H9 (cell line): ENCODE data around the gene CADPS2. TPM values are rescaled to one million over a fixed set of nuclear protein-coding genes. Genes with fewer than 3 reads are reported as not detected.

Source experiments
- DNase-seq: peaks from one replicate; pipeline ENCODE4 v3.0.0-alpha.2; 2017
- H2AFZ ChIP-seq: one replicate; pipeline ENCODE4 v1.6.1; 2013; ENCODE audit warnings: mild to moderate bottlenecking, low read length, control low read depth, moderate library complexity
- H2AK5ac ChIP-seq: 2 replicates; pipeline ENCODE4 v1.6.1; 2013; ENCODE audit warnings: low read length, control low read depth, mixed read lengths; ENCODE audit not compliant: insufficient read length
- H2BK120ac ChIP-seq: one replicate; pipeline ENCODE4 v1.6.1; 2013; ENCODE audit warnings: low read depth, mild to moderate bottlenecking, low read length, control low read depth, inconsistent platforms; ENCODE audit not compliant: poor library complexity, severe bottlenecking
- H2BK12ac ChIP-seq: 2 replicates; pipeline ENCODE4 v1.6.1; 2013; ENCODE audit warnings: low read length, control low read depth, mixed read lengths, low read depth; ENCODE audit not compliant: insufficient read length
- H2BK15ac ChIP-seq: 2 replicates; pipeline ENCODE4 v1.6.1; 2013; ENCODE audit warnings: low read depth, low read length, control low read depth
- H2BK20ac ChIP-seq: one replicate; pipeline ENCODE4 v1.6.1; 2013; ENCODE audit warnings: low read depth, mild to moderate bottlenecking, low read length, control low read depth, inconsistent platforms; ENCODE audit not compliant: poor library complexity, severe bottlenecking
- H2BK5ac ChIP-seq: 2 replicates; pipeline ENCODE4 v1.6.1; 2013; ENCODE audit warnings: low read length, control low read depth, mixed read lengths; ENCODE audit not compliant: insufficient read length
- H3K14ac ChIP-seq: 2 replicates; pipeline ENCODE4 v1.6.1; 2013; ENCODE audit warnings: low read length, control low read depth; ENCODE audit not compliant: insufficient read depth
- H3K18ac ChIP-seq: 2 replicates; pipeline ENCODE4 v1.6.1; 2013; ENCODE audit warnings: low read depth, mild to moderate bottlenecking, mixed read lengths, low read length, control low read depth; ENCODE audit not compliant: insufficient read length
- H3K23ac ChIP-seq: 2 replicates; pipeline ENCODE4 v1.6.1; 2013; ENCODE audit warnings: low read length, control low read depth, mixed read lengths, low read depth; ENCODE audit not compliant: insufficient read length
- H3K23me2 ChIP-seq: 2 replicates; pipeline ENCODE4 v1.6.1; 2013; ENCODE audit warnings: low read depth, mild to moderate bottlenecking, mixed read lengths, low read length, control low read depth; ENCODE audit not compliant: insufficient read length, poor library complexity, severe bottlenecking
- H3K27ac ChIP-seq: 2 replicates; pipeline ENCODE4 v1.5.1; 2013; ENCODE audit warnings: low read length, control low read depth, mixed read lengths, low read depth; ENCODE audit not compliant: insufficient read length
- H3K27me3 ChIP-seq: 2 replicates; pipeline ENCODE4 v1.6.1; 2013; ENCODE audit warnings: low read length, control low read depth, inconsistent platforms; ENCODE audit not compliant: insufficient read depth
- H3K4ac ChIP-seq: 2 replicates; pipeline ENCODE4 v1.6.1; 2013; ENCODE audit warnings: low read depth, mild to moderate bottlenecking, control low read depth, inconsistent platforms, low read length, moderate library complexity
- H3K4me1 ChIP-seq: 2 replicates; pipeline ENCODE4 v1.6.1; 2013; ENCODE audit warnings: low read length, control low read depth, inconsistent platforms; ENCODE audit not compliant: insufficient read depth
- H3K4me2 ChIP-seq: 2 replicates; pipeline ENCODE4 v1.6.1; 2013; ENCODE audit warnings: low read length, control low read depth, mixed read lengths; ENCODE audit not compliant: insufficient read length, insufficient read depth
- H3K56ac ChIP-seq: 2 replicates; pipeline ENCODE4 v1.6.1; 2013; ENCODE audit warnings: low read depth, mild to moderate bottlenecking, mixed read lengths, low read length, control low read depth; ENCODE audit not compliant: insufficient read length
- H3K79me1 ChIP-seq: 2 replicates; pipeline ENCODE4 v1.6.1; 2013; ENCODE audit warnings: low read depth, mild to moderate bottlenecking, moderate library complexity, low read length, control low read depth, inconsistent platforms; ENCODE audit not compliant: insufficient read depth, poor library complexity, severe bottlenecking
- H3K79me2 ChIP-seq: 2 replicates; pipeline ENCODE4 v1.6.1; 2013; ENCODE audit warnings: low read length, control low read depth, inconsistent platforms; ENCODE audit not compliant: insufficient read depth
- H3K9ac ChIP-seq: 2 replicates; pipeline ENCODE4 v1.6.1; 2013; ENCODE audit warnings: low read length, control low read depth, mixed read lengths; ENCODE audit not compliant: insufficient read length; ENCODE audit errors: extremely low read depth
- H3K9me3 ChIP-seq: one replicate; pipeline ENCODE4 v1.6.1; 2013; ENCODE audit warnings: low read depth, low read length, inconsistent platforms; ENCODE audit not compliant: control insufficient read depth
- H3T11ph ChIP-seq: one replicate; pipeline ENCODE4 v1.6.1; 2013; ENCODE audit warnings: mild to moderate bottlenecking, low read length, control low read depth, inconsistent platforms
- H4K20me1 ChIP-seq: one replicate; pipeline ENCODE4 v1.6.1; 2013; ENCODE audit not compliant: control insufficient read depth, insufficient read length, insufficient read depth
- H4K5ac ChIP-seq: 2 replicates; pipeline ENCODE4 v1.6.1; 2013; ENCODE audit warnings: low read depth, mild to moderate bottlenecking, mixed read lengths, low read length, control low read depth; ENCODE audit not compliant: insufficient read length
- H4K8ac ChIP-seq: replicated peaks from 2 replicates; pipeline ENCODE4 v1.6.1; 2013; ENCODE audit warnings: low read length, control low read depth, mixed read lengths, low read depth; ENCODE audit not compliant: insufficient read length
- H4K91ac ChIP-seq: 2 replicates; pipeline ENCODE4 v1.6.1; 2013; ENCODE audit warnings: low read depth, mild to moderate bottlenecking, moderate library complexity, mixed read lengths, low read length, control low read depth; ENCODE audit not compliant: insufficient read length
- H3K27ac Mint-ChIP-seq, 3 experiments: 2 replicates in 2 of 3; 3 replicates in 1 of 3; pipeline ENCODE4 v1.8.0; 2020 to 2021; ENCODE audit warnings: mixed read lengths in 3 of 3, mild to moderate bottlenecking in 1 of 3, moderate library complexity in 1 of 3
- H3K27me3 Mint-ChIP-seq: 2 replicates; pipeline ENCODE4 v1.8.0; 2021; ENCODE audit warnings: low read depth, mild to moderate bottlenecking, moderate library complexity, mixed read lengths
- H3K36me3 Mint-ChIP-seq, 3 experiments: 2 replicates in 2 of 3; 3 replicates in 1 of 3; pipeline ENCODE4 v1.8.0; 2020 to 2021; ENCODE audit warnings: low read depth in 3 of 3, mixed read lengths in 3 of 3; ENCODE audit not compliant: insufficient read depth in 1 of 3
- H3K4me1 Mint-ChIP-seq, 2 experiments: 2 replicates each; pipeline ENCODE4 v1.8.0; 2020; ENCODE audit warnings: mixed read lengths in 2 of 2
- H3K4me3 Mint-ChIP-seq, 2 experiments: 2 replicates in 1 of 2; 3 replicates in 1 of 2; pipeline ENCODE4 v1.8.0; 2020 to 2021; ENCODE audit warnings: mild to moderate bottlenecking in 2 of 2, mixed read lengths in 2 of 2, moderate library complexity in 1 of 2
- H3K9me3 Mint-ChIP-seq, 2 experiments: 2 replicates in 1 of 2; 3 replicates in 1 of 2; pipeline ENCODE4 v1.8.0; 2020; ENCODE audit warnings: mild to moderate bottlenecking in 2 of 2, mixed read lengths in 2 of 2, moderate library complexity in 1 of 2
- WGBS: extraction: QIAGEN DNeasy Blood & Tissue Kit; methylation state at CpG from one replicate; pipeline ENCODE4 v1.1.7; 2013; ENCODE audit warnings: missing lambda C conversion rate, low lambda C conversion rate, mixed read lengths; ENCODE audit not compliant: insufficient read length; ENCODE audit errors: extremely low coverage; 5-methylcytosine and 5-hydroxymethylcytosine counted together
- total RNA-seq: library from RNA; stranded (reverse); gene quantifications from 2 replicates; pipeline ENCODE4 v1.2.1, GENCODE V29; 2021
- TF ChIP-seq, protein P1 (sequence below): fragments of 200-600 bp; sonication (generic); conservative IDR thresholded peaks from 3 replicates; pipeline ENCODE4 v1.8.0; 2021; ENCODE audit warnings: antibody characterized with exemption, mild to moderate bottlenecking

CADPS2 gene
- total RNA-seq, 1 experiment from 2014 or later: 7.1 TPM

GRCh38 chr7:122465296-122465695 lies 421.0 kb downstream of the CADPS2 start:
- Mint-ChIP-seq H3K9me3 (no peaks in the 10 kb centered on the region; a peak in 1 of 5 replicates), H3K27ac (no peak overlapping the region), H3K27me3 (no peaks in the 10 kb centered on the region), H3K4me3 (no peak overlapping the region), H3K36me3 (no peaks in the 10 kb centered on the region; a peak in 1 of 7 replicates), H3K4me1 (peaks cover 30 to 34% of the 10 kb centered on the region in 2 experiments)
- no peak overlapping the region for H4K8ac ChIP-seq
- no peak overlapping the region for H3K23ac ChIP-seq
- H3K14ac ChIP-seq: no peak overlapping the region
- no peak overlapping the region for H3K4ac ChIP-seq
- no peak overlapping the region for H3K27ac ChIP-seq
- H2BK5ac ChIP-seq: no peak overlapping the region
- no peaks in the 10 kb centered on the region; the same call in 1 of the 2 replicates for H3K4me1 ChIP-seq
- H3K79me2 ChIP-seq: no peaks in the 10 kb centered on the region
- H4K5ac ChIP-seq: no peak overlapping the region
- no peak overlapping the region for H3K9ac ChIP-seq
- no peak overlapping the region for H3K4me2 ChIP-seq
- no peaks in the 10 kb centered on the region for H3K9me3 ChIP-seq
- H4K20me1 ChIP-seq: no peaks in the 10 kb centered on the region
- H3K18ac ChIP-seq: no peak overlapping the region
- no peaks in the 10 kb centered on the region for H3K27me3 ChIP-seq
- no peak overlapping the region for H3T11ph ChIP-seq
- DNase-seq: no peak
- TF ChIP-seq, protein P1, sequence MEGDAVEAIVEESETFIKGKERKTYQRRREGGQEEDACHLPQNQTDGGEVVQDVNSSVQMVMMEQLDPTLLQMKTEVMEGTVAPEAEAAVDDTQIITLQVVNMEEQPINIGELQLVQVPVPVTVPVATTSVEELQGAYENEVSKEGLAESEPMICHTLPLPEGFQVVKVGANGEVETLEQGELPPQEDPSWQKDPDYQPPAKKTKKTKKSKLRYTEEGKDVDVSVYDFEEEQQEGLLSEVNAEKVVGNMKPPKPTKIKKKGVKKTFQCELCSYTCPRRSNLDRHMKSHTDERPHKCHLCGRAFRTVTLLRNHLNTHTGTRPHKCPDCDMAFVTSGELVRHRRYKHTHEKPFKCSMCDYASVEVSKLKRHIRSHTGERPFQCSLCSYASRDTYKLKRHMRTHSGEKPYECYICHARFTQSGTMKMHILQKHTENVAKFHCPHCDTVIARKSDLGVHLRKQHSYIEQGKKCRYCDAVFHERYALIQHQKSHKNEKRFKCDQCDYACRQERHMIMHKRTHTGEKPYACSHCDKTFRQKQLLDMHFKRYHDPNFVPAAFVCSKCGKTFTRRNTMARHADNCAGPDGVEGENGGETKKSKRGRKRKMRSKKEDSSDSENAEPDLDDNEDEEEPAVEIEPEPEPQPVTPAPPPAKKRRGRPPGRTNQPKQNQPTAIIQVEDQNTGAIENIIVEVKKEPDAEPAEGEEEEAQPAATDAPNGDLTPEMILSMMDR: no peak
- H3K23me2 ChIP-seq: no peaks in the 10 kb centered on the region
- H2BK15ac ChIP-seq: no peak overlapping the region
- no CpG with 5 or more reads among the region's 7 CpGs for WGBS
- H4K91ac ChIP-seq: no peak overlapping the region
- H2BK120ac ChIP-seq: no peak overlapping the region
- no peak overlapping the region for H2AK5ac ChIP-seq
- H2AFZ ChIP-seq: no peak overlapping the region
- H3K56ac ChIP-seq: no peak overlapping the region
- no peak overlapping the region for H2BK12ac ChIP-seq
- no peak overlapping the region for H2BK20ac ChIP-seq
- H3K79me1 ChIP-seq: no peaks in the 10 kb centered on the region
